ENCODE measurements around the gene EZH2.

- no peak for TF ChIP-seq TAF1 (IDR thresholded peaks at IDR 0.05; ENCODE audit: borderline replicate concordance, insufficient read depth, low read length)
- no peak for TF ChIP-seq SIN3A (IDR thresholded peaks at IDR 0.05; ENCODE audit: borderline replicate concordance, insufficient read depth, low read length)
These were observed 111.6 kb downstream of the EZH2 start for GRCh38 chr7:148772297-148773089.
